HG03520 (cell line): ENCODE results near the gene TERT.
"Not testable (repeated sequence)": the region's sequence is repeated elsewhere in the genome, so short reads cannot be mapped to it uniquely, and the experiment has no call there.

Experiments
- ATAC-seq: cut with Tn5 transposase; IDR thresholded peaks from one replicate; pipeline ENCODE4 v1.9.1; 2021; ENCODE audit warnings: mild to moderate bottlenecking, moderate library complexity; ENCODE audit not compliant: unreplicated experiment

TERT gene

GRCh38 chr5:1297243-1297642 is 2.4 kb upstream of the TERT start:
- ATAC-seq: no peak

GRCh38 chr5:1295650-1296037 is 776 bp upstream of the TERT start:
- no peak for ATAC-seq

GRCh38 chr5:1294206-1294834 is 548 bp downstream of the TERT start:
- no peak for ATAC-seq

GRCh38 chr5:1293416-1294205 is 1.3 kb downstream of the TERT start:
- no peak for ATAC-seq

- no peak for ATAC-seq
These were observed 1.9 kb downstream of the TERT start for GRCh38 chr5:1292846-1293415.

GRCh38 chr5:1292139-1292538 is 2.7 kb downstream of the TERT start:
- ATAC-seq: no peak

- ATAC-seq: no peak
These were observed 3.2 kb downstream of the TERT start for GRCh38 chr5:1291611-1292080.

GRCh38 chr5:1290956-1291355 is 3.9 kb downstream of the TERT start:
- ATAC-seq: not testable (repeated sequence)

GRCh38 chr5:1289559-1289958 is 5.3 kb downstream of the TERT start:
- not testable (repeated sequence) for ATAC-seq

GRCh38 chr5:1288439-1289335 is 6.2 kb downstream of the TERT start:
- ATAC-seq: no peak

- no peak for ATAC-seq
These were observed 9.0 kb downstream of the TERT start for GRCh38 chr5:1285883-1286291.

- ATAC-seq: no peak
These were observed 9.7 kb downstream of the TERT start for GRCh38 chr5:1285141-1285540.

GRCh38 chr5:1284336-1284970 is 10.4 kb downstream of the TERT start:
- not testable (repeated sequence) for ATAC-seq

GRCh38 chr5:1283729-1284041 is 11.2 kb downstream of the TERT start:
- not testable (repeated sequence) for ATAC-seq

GRCh38 chr5:1282993-1283728 is 11.7 kb downstream of the TERT start:
- not testable (repeated sequence) for ATAC-seq

GRCh38 chr5:1282131-1282992 is 12.5 kb downstream of the TERT start:
- ATAC-seq: no peak

- ATAC-seq: no peak
These were observed 13.6 kb downstream of the TERT start for GRCh38 chr5:1281038-1281882.
